Measurements from ENCODE around the gene SNX20. TPM values are rescaled to one million over a fixed set of nuclear protein-coding genes. Genes with fewer than 3 reads are reported as not detected.

SNX20 gene
- total RNA-seq, 1 experiment from 2014 or later, result 0.10 TPM

DNA sequence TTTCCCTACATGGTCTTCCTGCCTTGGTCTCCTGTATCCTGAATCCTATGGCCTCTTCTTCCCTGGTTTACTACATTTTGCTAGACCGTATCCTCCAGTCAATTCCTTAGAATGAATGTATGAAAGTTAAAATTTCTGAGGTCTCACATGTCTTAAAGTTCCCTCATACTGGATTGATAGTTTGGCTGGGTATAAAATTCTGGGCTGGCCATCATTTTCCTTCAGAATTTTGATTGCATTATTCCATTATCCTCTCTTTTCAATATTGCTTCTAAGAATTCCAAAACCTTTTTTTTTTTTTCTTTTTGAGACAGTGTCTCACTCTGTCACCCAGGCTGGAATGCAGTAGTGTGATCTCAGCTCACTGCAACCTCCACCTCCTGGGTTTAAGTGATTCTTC lies 23.1 kb upstream of the SNX20 start:
- Histone ChIP-seq H3K4me1 (ENCODE audit: control insufficient read depth, insufficient read depth, low read length) (no peaks in the 10 kb centered on the region), H3K4me3 (ENCODE audit: low read depth in 2 of 2, low read length in 2 of 2) (no peak overlapping the region), H3K9me3 (ENCODE audit: control insufficient read depth, insufficient read depth, low read depth, low read length) (no peaks in the 10 kb centered on the region), H3K27ac (ENCODE audit: low read length) (no peak overlapping the region), H3K36me3 (ENCODE audit: control insufficient read depth, insufficient read depth, low read length) (no peaks in the 10 kb centered on the region), H3K27me3 (ENCODE audit: control insufficient read depth, insufficient read depth, low read length) (no peaks in the 10 kb centered on the region)
- TF ChIP-seq POLR2AphosphoS5 (IDR thresholded peaks at IDR 0.05; ENCODE audit: low read depth, low read length), result no peak
- TF ChIP-seq, protein P1, sequence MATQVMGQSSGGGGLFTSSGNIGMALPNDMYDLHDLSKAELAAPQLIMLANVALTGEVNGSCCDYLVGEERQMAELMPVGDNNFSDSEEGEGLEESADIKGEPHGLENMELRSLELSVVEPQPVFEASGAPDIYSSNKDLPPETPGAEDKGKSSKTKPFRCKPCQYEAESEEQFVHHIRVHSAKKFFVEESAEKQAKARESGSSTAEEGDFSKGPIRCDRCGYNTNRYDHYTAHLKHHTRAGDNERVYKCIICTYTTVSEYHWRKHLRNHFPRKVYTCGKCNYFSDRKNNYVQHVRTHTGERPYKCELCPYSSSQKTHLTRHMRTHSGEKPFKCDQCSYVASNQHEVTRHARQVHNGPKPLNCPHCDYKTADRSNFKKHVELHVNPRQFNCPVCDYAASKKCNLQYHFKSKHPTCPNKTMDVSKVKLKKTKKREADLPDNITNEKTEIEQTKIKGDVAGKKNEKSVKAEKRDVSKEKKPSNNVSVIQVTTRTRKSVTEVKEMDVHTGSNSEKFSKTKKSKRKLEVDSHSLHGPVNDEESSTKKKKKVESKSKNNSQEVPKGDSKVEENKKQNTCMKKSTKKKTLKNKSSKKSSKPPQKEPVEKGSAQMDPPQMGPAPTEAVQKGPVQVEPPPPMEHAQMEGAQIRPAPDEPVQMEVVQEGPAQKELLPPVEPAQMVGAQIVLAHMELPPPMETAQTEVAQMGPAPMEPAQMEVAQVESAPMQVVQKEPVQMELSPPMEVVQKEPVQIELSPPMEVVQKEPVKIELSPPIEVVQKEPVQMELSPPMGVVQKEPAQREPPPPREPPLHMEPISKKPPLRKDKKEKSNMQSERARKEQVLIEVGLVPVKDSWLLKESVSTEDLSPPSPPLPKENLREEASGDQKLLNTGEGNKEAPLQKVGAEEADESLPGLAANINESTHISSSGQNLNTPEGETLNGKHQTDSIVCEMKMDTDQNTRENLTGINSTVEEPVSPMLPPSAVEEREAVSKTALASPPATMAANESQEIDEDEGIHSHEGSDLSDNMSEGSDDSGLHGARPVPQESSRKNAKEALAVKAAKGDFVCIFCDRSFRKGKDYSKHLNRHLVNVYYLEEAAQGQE (IDR thresholded peaks at IDR 0.05; ENCODE audit: insufficient read depth in 1 of 2, low read depth in 2 of 2, low read length in 1 of 2), result no peak
- TF ChIP-seq, protein P2, sequence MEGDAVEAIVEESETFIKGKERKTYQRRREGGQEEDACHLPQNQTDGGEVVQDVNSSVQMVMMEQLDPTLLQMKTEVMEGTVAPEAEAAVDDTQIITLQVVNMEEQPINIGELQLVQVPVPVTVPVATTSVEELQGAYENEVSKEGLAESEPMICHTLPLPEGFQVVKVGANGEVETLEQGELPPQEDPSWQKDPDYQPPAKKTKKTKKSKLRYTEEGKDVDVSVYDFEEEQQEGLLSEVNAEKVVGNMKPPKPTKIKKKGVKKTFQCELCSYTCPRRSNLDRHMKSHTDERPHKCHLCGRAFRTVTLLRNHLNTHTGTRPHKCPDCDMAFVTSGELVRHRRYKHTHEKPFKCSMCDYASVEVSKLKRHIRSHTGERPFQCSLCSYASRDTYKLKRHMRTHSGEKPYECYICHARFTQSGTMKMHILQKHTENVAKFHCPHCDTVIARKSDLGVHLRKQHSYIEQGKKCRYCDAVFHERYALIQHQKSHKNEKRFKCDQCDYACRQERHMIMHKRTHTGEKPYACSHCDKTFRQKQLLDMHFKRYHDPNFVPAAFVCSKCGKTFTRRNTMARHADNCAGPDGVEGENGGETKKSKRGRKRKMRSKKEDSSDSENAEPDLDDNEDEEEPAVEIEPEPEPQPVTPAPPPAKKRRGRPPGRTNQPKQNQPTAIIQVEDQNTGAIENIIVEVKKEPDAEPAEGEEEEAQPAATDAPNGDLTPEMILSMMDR (IDR thresholded peaks at IDR 0.05), result no peak
- no peak for TF ChIP-seq TCF7L2 (IDR thresholded peaks at IDR 0.05; ENCODE audit: low read depth, low read length)
- no peak for TF ChIP-seq SIN3A (IDR thresholded peaks at IDR 0.05; ENCODE audit: borderline replicate concordance, insufficient read depth, low read depth, low read length)
- ATAC-seq (no peak), DNase-seq (ENCODE audit: low read depth, low spot score) (no peak)
- intact Hi-C loops (cut with micrococcal nuclease; ENCODE audit: unreplicated experiment), result no loop called here
- CTCF ChIA-PET, result no interaction called here
- BruUV-seq (replicated peaks), result no TSS peak
- POLR2A ChIA-PET, result no interaction called here
- in situ Hi-C loops (cut with HindIII; ENCODE audit: low pct_unique_long_range_greater_than_20kb, low sequenced_read_pairs), result no loop called here

DNA sequence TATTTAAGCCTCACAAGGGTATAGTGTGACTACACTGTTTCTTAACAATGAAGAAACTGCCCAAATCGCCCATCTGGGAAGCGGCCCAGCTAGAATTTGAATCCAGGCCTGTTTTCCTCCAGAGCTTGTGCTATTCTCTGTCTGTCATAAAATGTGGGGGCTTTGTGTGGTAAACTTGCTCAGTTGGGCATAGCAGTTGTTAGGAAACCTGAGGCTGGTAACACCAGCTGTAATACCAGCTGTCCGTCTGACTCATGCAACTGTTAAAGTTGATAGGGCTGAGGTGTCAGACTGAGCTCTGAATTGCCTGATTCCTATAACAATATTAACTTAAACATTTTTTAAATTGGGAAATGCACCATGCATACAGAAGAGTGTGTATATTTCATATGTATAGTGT lies 21.6 kb upstream of the SNX20 start:
- DNase-seq (ENCODE audit: low read depth, low spot score) (no peak), ATAC-seq (no peak)
- H3K9me3 ChIP-seq (ENCODE audit: control insufficient read depth, insufficient read depth, low read depth, low read length), result no peaks in the 10 kb centered on the region
- in situ Hi-C loops (cut with HindIII; ENCODE audit: low pct_unique_long_range_greater_than_20kb, low sequenced_read_pairs) (no loop called here), intact Hi-C loops (cut with micrococcal nuclease; ENCODE audit: unreplicated experiment) (no loop called here)
- no peak overlapping the region for H3K4me3 ChIP-seq (ENCODE audit: low read depth in 2 of 2, low read length in 2 of 2)
- no peaks in the 10 kb centered on the region for H3K36me3 ChIP-seq (ENCODE audit: control insufficient read depth, insufficient read depth, low read length)
- TF ChIP-seq, protein P1 (IDR thresholded peaks at IDR 0.05; ENCODE audit: insufficient read depth in 1 of 2, low read depth in 2 of 2, low read length in 1 of 2), result no peak
- TF ChIP-seq TCF7L2 (IDR thresholded peaks at IDR 0.05; ENCODE audit: low read depth, low read length), result no peak
- no peak overlapping the region for H3K27ac ChIP-seq (ENCODE audit: low read length)
- POLR2A ChIA-PET, result no interaction called here
- BruUV-seq (replicated peaks), result no TSS peak
- CTCF ChIA-PET, result interaction anchor here (0.6 kb wide), 1 partner anchor 102 kb away, joined by 4 read pairs; no protein-coding TSS in a partner anchor
- H3K27me3 ChIP-seq (ENCODE audit: control insufficient read depth, insufficient read depth, low read length), result no peaks in the 10 kb centered on the region
- no peaks in the 10 kb centered on the region for H3K4me1 ChIP-seq (ENCODE audit: control insufficient read depth, insufficient read depth, low read length)
